CD14-positive monocyte (primary cell): ENCODE results near the gene STK32C. TPM values are rescaled to one million over a fixed set of nuclear protein-coding genes. Genes with fewer than 3 reads are reported as not detected.

Experiments
- DNase-seq, 3 donors: peaks; one replicate each; pipeline ENCODE4 v3.0.0-alpha.2; 2011 to 2022
- H2AFZ ChIP-seq: 2 replicates; pipeline ENCODE4 v1.6.0; 2012; ENCODE audit warnings: mild to moderate bottlenecking, low read depth, low read length, inconsistent platforms; ENCODE audit not compliant: insufficient read depth, poor library complexity, severe bottlenecking
- H3K27ac ChIP-seq, 2 donors: 1 replicate in 1 of 2; 2 replicates in 1 of 2; pipeline ENCODE4 v1.5.1; 2012 to 2013; ENCODE audit warnings: low read length in 2 of 2, control low read depth in 1 of 2, inconsistent platforms in 1 of 2, low read depth in 1 of 2, mild to moderate bottlenecking in 1 of 2
- H3K27me3 ChIP-seq, 2 donors: one replicate each; pipeline versions ENCODE4 v1.6.0 to v1.6.1; 2011 to 2013; ENCODE audit warnings: low read length in 2 of 2; ENCODE audit not compliant: control insufficient read depth in 2 of 2, insufficient read depth in 2 of 2
- H3K36me3 ChIP-seq, 2 donors: replicated peaks in 1 of 2; 1 replicate in 1 of 2; 2 replicates in 1 of 2; pipeline versions ENCODE4 v1.5.1 to v1.6.1; 2012 to 2013; ENCODE audit warnings: low read length in 2 of 2, control low read depth in 1 of 2, inconsistent platforms in 1 of 2, mild to moderate bottlenecking in 1 of 2; ENCODE audit not compliant: insufficient read depth in 2 of 2, control insufficient read depth in 1 of 2
- H3K4me1 ChIP-seq, 2 donors: 1 replicate in 1 of 2; 2 replicates in 1 of 2; pipeline versions ENCODE4 v1.5.1 to v1.6.1; 2012 to 2013; ENCODE audit warnings: low read length in 2 of 2, control low read depth in 1 of 2, inconsistent platforms in 1 of 2, mild to moderate bottlenecking in 1 of 2, moderate library complexity in 1 of 2; ENCODE audit not compliant: insufficient read depth in 2 of 2, control insufficient read depth in 1 of 2
- H3K4me2 ChIP-seq: replicated peaks from 2 replicates; pipeline ENCODE3; 2012; ENCODE audit warnings: low read length, moderate library complexity, mild to moderate bottlenecking; ENCODE audit not compliant: poor library complexity, severe bottlenecking; ENCODE audit errors: extremely low read depth
- H3K4me3 ChIP-seq, 3 experiments: fragments of 200-600 bp in 1 of 3; sonication (generic) in 1 of 3; replicated peaks in 1 of 3; 1 replicate in 2 of 3; 2 replicates in 1 of 3; pipeline ENCODE4 v1.5.1; 2011 to 2013; ENCODE audit warnings: low read length in 3 of 3, mild to moderate bottlenecking in 3 of 3, control low read depth in 2 of 3, low read depth in 2 of 3, inconsistent platforms in 1 of 3, moderate library complexity in 1 of 3
- H3K79me2 ChIP-seq: 2 replicates; pipeline ENCODE4 v1.6.0; 2012; ENCODE audit warnings: mild to moderate bottlenecking, control low read depth, inconsistent platforms, low read length, moderate library complexity; ENCODE audit not compliant: insufficient read depth
- H3K9ac ChIP-seq: 2 replicates; pipeline ENCODE4 v1.6.0; 2017; ENCODE audit warnings: low read length, mild to moderate bottlenecking; ENCODE audit not compliant: insufficient read depth, poor library complexity, severe bottlenecking
- H3K9me3 ChIP-seq, 2 donors: replicated peaks in 1 of 2; 1 replicate in 1 of 2; 2 replicates in 1 of 2; pipeline versions ENCODE4 v1.5.1 to v1.6.1; 2012 to 2013; ENCODE audit warnings: low read length in 2 of 2, control low read depth in 1 of 2; ENCODE audit not compliant: control insufficient read depth in 1 of 2, insufficient read depth in 1 of 2
- H4K20me1 ChIP-seq: 2 replicates; pipeline ENCODE4 v1.6.0; 2012; ENCODE audit warnings: mild to moderate bottlenecking, low read length, control low read depth, moderate library complexity; ENCODE audit not compliant: insufficient read depth
- H3K27ac Mint-ChIP-seq, 7 donors: one replicate each; pipeline ENCODE4 v1.8.0; 2020; ENCODE audit warnings: mild to moderate bottlenecking in 7 of 7, mixed read lengths in 7 of 7, moderate library complexity in 6 of 7, inconsistent platforms in 2 of 7
- H3K27me3 Mint-ChIP-seq, 3 donors: one replicate each; pipeline ENCODE4 v1.8.0; 2021 to 2022; ENCODE audit warnings: low read depth in 3 of 3, mild to moderate bottlenecking in 3 of 3, mixed read lengths in 3 of 3, moderate library complexity in 3 of 3, inconsistent platforms in 1 of 3
- H3K36me3 Mint-ChIP-seq, 2 donors: one replicate each; pipeline ENCODE4 v1.8.0; 2020; ENCODE audit warnings: mixed read lengths in 2 of 2, inconsistent platforms in 1 of 2, mild to moderate bottlenecking in 1 of 2
- H3K4me1 Mint-ChIP-seq: one replicate; pipeline ENCODE4 v1.8.0; 2020; ENCODE audit warnings: mild to moderate bottlenecking, mixed read lengths
- H3K4me3 Mint-ChIP-seq, 2 donors: one replicate each; pipeline ENCODE4 v1.8.0; 2020; ENCODE audit warnings: mild to moderate bottlenecking in 2 of 2, mixed read lengths in 2 of 2, moderate library complexity in 1 of 2
- H3K9me3 Mint-ChIP-seq, 7 donors: one replicate each; pipeline ENCODE4 v1.8.0; 2020 to 2022; ENCODE audit warnings: mixed read lengths in 7 of 7, mild to moderate bottlenecking in 6 of 7, moderate library complexity in 6 of 7, inconsistent platforms in 2 of 7
- CTCF ChIP-seq: fragments of 200-600 bp; IDR thresholded peaks from one replicate; pipeline ENCODE4 v1.8.0; 2022; ENCODE audit warnings: antibody characterized with exemption, mild to moderate bottlenecking
- WGBS: methylation state at CpG from one replicate; pipeline ENCODE4 v1.1.5; 2013; ENCODE audit warnings: missing lambda C conversion rate; ENCODE audit not compliant: insufficient coverage; 5-methylcytosine and 5-hydroxymethylcytosine counted together
- intact Hi-C, 2 donors: fragments of 100-400 bp; cut with micrococcal nuclease; formaldehyde crosslinking; loops; one replicate each; pipeline versions ENCODE4 v1.15.0 to v1.15.1; 2023
- polyA plus RNA-seq, 3 donors: library from polyadenylated mRNA; depleted of rRNA in 1 of 3; unstranded in 2 of 3; stranded (reverse) in 1 of 3; fragments of 300-500 nt in 2 of 3; fragments of >200 nt in 1 of 3; fragmentation: Illumina TruSeq in 2 of 3; gene quantifications; 1 replicate in 2 of 3; 2 replicates in 1 of 3; pipeline ENCODE4 v1.2.3, GENCODE V29; 2012 to 2021

The STK32C gene
- polyA plus RNA-seq, 3 donors = 13.6 to 22.8 (median 18.4) TPM

- no peak overlapping the region for H3K4me3 Mint-ChIP-seq
- Histone ChIP-seq H3K9me3 (no peaks in the 10 kb centered on the region), H3K27me3 (no peaks in the 10 kb centered on the region), H3K4me3 (no peak overlapping the region), H3K9ac (no peak overlapping the region), H3K36me3 (no peaks in the 10 kb centered on the region), H3K27ac (no peak overlapping the region), H2AFZ (no peak overlapping the region), H3K4me2 (no peak overlapping the region), H4K20me1 (peaks cover 11% of the 10 kb centered on the region), H3K4me1 (peaks cover 16 to 18% of the 10 kb centered on the region in 2 donors), H3K79me2 (no peaks in the 10 kb centered on the region)
- DNase-seq = no peak
- no peak overlapping the region for H3K27ac Mint-ChIP-seq
- no peak for TF ChIP-seq CTCF
- intact Hi-C loops = no loop called here
- WGBS = 100% methylated on average over 2 of the region's 8 CpGs
- peaks cover 0 to 4% (median 0%) of the 10 kb centered on the region in 7 donors for H3K9me3 Mint-ChIP-seq
- peaks cover 0 to 4% (median 1%) of the 10 kb centered on the region in 3 donors for H3K27me3 Mint-ChIP-seq
- H3K36me3 Mint-ChIP-seq = peaks cover 0 to 8% of the 10 kb centered on the region in 2 donors
- H3K4me1 Mint-ChIP-seq = peaks cover 43% of the 10 kb centered on the region
Measured at GRCh38 chr10:132257271-132257670, 50.5 kb downstream of the STK32C start.

GRCh38 chr10:132256866-132257265 is 50.9 kb downstream of the STK32C start:
- Histone ChIP-seq H3K4me3 (no peak overlapping the region), H3K27me3 (no peaks in the 10 kb centered on the region), H3K79me2 (no peaks in the 10 kb centered on the region), H3K36me3 (no peaks in the 10 kb centered on the region), H3K4me2 (no peak overlapping the region), H2AFZ (no peak overlapping the region), H3K27ac (no peak overlapping the region), H4K20me1 (peaks cover 11% of the 10 kb centered on the region), H3K9ac (no peak overlapping the region), H3K9me3 (no peaks in the 10 kb centered on the region), H3K4me1 (peaks cover 16 to 18% of the 10 kb centered on the region in 2 donors)
- Mint-ChIP-seq H3K36me3 (peaks cover 0 to 8% of the 10 kb centered on the region in 2 donors), H3K9me3 (peaks cover 0 to 4% (median 0%) of the 10 kb centered on the region in 7 donors), H3K27ac (no peak overlapping the region), H3K4me1 (peaks cover 39% of the 10 kb centered on the region), H3K27me3 (peaks cover 0 to 4% (median 3%) of the 10 kb centered on the region in 3 donors), H3K4me3 (no peak overlapping the region)
- WGBS = 100% methylated on average over 4 of the region's 5 CpGs
- intact Hi-C loops = no loop called here
- DNase-seq = no peak
- TF ChIP-seq CTCF = no peak
